Measurements from ENCODE around the gene UCK2. TPM values are rescaled to one million over a fixed set of nuclear protein-coding genes. Genes with fewer than 3 reads are reported as not detected.

The UCK2 gene
- total RNA-seq, 4 donors from 2014 or later: 20.9 to 30.4 (median 29.2) TPM

DNA sequence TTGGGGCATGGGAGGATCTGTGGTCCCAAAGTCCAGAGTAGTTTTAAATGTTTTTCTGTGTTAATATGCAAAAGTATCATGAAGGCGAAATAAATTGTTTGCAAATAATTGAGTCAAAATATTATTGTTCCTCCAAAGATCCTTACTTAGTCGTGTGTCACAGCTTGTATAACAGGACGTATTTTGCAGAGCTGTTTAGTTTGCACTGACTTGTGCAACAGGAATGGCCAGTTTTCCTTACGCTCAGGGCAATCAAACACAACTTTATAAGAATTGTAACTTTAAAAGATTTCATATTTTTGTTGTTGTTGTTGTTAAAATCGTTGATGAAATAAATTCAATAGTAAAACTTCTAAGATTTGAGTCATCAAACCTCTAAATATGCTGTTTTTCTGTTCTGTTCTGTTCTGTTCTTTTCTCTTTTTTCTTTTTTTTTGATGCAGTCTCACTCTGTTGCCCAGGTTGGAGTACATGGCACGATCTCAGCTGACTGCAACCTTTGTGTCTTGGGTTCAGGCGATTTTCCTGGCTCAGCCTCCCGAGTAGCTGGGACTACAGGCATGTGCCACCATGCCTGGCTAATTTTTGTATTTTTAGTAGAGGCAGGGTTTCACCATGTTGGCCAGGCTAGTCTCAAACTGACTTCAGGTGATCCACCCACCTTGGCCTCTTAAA is 60.6 kb downstream of the UCK2 start:
- Histone ChIP-seq H3K4me3 (no peak overlapping the region), H3K36me3 (peaks cover 0 to 20% of the 10 kb centered on the region in 2 donors), H3K9me3 (no peaks in the 10 kb centered on the region), H3K4me1 (peaks cover 0 to 10% (median 3%) of the 10 kb centered on the region in 3 donors), H3K27me3 (no peaks in the 10 kb centered on the region), H3K27ac (no peak overlapping the region)
- 96 to 98% methylated on average over 8 of the region's 8 CpGs for WGBS, 2 donors (ENCODE audit: low coverage in 1 of 2)
- ATAC-seq: no peak
- TF ChIP-seq, protein P1, sequence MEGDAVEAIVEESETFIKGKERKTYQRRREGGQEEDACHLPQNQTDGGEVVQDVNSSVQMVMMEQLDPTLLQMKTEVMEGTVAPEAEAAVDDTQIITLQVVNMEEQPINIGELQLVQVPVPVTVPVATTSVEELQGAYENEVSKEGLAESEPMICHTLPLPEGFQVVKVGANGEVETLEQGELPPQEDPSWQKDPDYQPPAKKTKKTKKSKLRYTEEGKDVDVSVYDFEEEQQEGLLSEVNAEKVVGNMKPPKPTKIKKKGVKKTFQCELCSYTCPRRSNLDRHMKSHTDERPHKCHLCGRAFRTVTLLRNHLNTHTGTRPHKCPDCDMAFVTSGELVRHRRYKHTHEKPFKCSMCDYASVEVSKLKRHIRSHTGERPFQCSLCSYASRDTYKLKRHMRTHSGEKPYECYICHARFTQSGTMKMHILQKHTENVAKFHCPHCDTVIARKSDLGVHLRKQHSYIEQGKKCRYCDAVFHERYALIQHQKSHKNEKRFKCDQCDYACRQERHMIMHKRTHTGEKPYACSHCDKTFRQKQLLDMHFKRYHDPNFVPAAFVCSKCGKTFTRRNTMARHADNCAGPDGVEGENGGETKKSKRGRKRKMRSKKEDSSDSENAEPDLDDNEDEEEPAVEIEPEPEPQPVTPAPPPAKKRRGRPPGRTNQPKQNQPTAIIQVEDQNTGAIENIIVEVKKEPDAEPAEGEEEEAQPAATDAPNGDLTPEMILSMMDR (IDR thresholded peaks at IDR 0.05): no peak
- TF ChIP-seq POLR2AphosphoS5 (IDR thresholded peaks at IDR 0.05) (no peak), EP300 (IDR thresholded peaks at IDR 0.05) (no peak), POLR2A (IDR thresholded peaks at IDR 0.05) (no peak)

DNA sequence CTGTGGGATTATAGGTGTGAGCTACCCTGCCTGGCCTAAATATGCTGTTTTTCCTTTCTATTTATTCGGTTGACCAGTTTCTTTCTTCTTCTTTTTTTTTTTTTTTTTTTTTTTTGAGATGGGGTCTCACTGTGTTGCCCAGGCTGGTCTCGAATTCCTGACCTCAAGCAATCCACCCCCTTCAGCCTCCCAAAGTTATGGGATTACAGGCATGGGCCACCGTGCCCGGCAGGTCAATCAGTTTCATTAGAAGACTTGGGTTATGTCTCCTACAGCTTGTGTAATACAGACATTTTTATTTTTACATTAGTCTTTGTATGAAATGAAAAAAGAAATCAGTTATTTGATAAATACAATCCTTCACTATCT is 61.1 kb downstream of the UCK2 start:
- ATAC-seq: no peak
- WGBS, 2 donors (ENCODE audit: low coverage in 1 of 2): 90 to 97% methylated on average over 2 to 4 of the region's 4 CpGs
- H3K9me3 ChIP-seq: no peaks in the 10 kb centered on the region

DNA sequence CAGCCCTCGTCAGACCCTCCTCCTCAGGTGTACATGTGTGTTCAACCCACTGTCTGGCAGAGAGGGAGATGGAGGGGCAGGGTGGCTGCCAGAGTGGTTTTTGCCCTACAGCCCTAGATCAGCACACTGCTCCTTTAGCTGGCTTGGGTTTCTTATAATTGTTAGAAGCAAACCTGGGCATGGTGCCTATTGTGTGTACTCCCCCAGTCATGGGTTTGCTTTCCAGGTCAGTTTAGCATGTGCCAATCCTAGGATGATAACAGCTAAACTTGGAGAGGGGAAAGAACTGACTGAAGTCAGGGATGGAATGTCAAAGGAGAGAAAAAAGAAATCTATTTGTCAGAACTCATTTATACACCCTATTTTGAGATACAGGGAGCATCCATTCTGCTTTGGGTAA is 63.3 kb downstream of the UCK2 start:
- Histone ChIP-seq H3K27me3 (no peaks in the 10 kb centered on the region), H3K9me3 (no peaks in the 10 kb centered on the region), H3K4me3 (no peak overlapping the region), H3K4me1 (no peaks in the 10 kb centered on the region), H3K36me3 (peaks cover 0 to 28% of the 10 kb centered on the region in 2 donors), H3K27ac (no peak overlapping the region)
- ATAC-seq: no peak
- TF ChIP-seq POLR2A (IDR thresholded peaks at IDR 0.05): no peak
- TF ChIP-seq, protein P1 (IDR thresholded peaks at IDR 0.05): no peak
- TF ChIP-seq POLR2AphosphoS5 (IDR thresholded peaks at IDR 0.05): no peak
- TF ChIP-seq EP300 (IDR thresholded peaks at IDR 0.05): no peak
- WGBS, 2 donors (ENCODE audit: low coverage in 1 of 2): 100% methylated on average over 1 of the region's 1 CpG; no CpG with 5 or more reads in 1 of the 2 donors

More for the DNA sequence above, 61.1 kb downstream of the UCK2 start:
- H3K36me3 ChIP-seq: peaks cover 0 to 22% of the 10 kb centered on the region in 2 donors
- no peaks in the 10 kb centered on the region for H3K27me3 ChIP-seq
- H3K4me1 ChIP-seq: peaks cover 0 to 10% (median 3%) of the 10 kb centered on the region in 3 donors
- H3K4me3 ChIP-seq: no peak overlapping the region
- TF ChIP-seq POLR2AphosphoS5 (IDR thresholded peaks at IDR 0.05) (no peak), EP300 (IDR thresholded peaks at IDR 0.05) (no peak), POLR2A (IDR thresholded peaks at IDR 0.05) (no peak)
- TF ChIP-seq, protein P1 (IDR thresholded peaks at IDR 0.05): no peak
- H3K27ac ChIP-seq: no peak overlapping the region

DNA sequence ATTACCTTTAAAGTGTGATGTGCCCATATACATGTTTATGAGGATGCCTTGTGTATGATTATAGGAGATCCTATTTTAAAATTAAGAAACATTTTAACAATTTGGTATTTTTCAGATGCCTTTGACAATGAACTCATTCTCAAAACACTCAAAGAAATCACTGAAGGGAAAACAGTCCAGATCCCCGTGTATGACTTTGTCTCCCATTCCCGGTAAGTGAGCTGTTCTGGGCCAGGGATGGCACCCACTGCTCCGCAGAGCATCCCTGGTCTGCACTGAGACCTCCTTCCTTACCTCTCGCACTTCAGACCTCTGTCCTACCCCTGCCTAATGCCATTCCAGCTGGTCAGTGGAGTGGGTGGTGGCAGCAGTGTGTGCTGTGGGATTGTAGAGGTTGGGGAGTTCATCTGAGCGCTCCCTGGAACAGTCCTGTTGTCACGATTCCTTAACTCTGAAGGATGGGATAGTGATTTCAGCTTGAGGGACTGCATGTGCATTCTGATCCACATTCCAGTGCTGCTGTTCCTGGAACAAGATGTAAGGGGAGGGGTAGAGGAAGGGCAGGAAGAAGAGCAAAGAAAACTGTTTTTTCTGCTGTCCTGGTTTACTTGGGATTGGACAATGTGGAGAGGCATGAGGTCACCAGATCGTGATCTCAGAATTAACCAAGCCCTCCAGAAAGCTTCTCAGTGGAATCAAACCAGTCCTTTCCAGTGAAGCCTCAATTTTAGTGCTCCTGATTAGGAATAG is 63.9 kb downstream of the UCK2 start:
- ATAC-seq: no peak
- Histone ChIP-seq H3K4me3 (no peak overlapping the region), H3K9me3 (no peaks in the 10 kb centered on the region), H3K27ac (no peak overlapping the region), H3K36me3 (peaks cover 0 to 34% of the 10 kb centered on the region in 2 donors), H3K27me3 (no peaks in the 10 kb centered on the region), H3K4me1 (no peaks in the 10 kb centered on the region)
- WGBS, 2 donors (ENCODE audit: low coverage in 1 of 2): 78 to 93% methylated on average over 5 of the region's 7 CpGs
- no peak for TF ChIP-seq EP300 (IDR thresholded peaks at IDR 0.05)
- TF ChIP-seq, protein P1 (IDR thresholded peaks at IDR 0.05): no peak
- no peak for TF ChIP-seq POLR2A (IDR thresholded peaks at IDR 0.05)
- TF ChIP-seq POLR2AphosphoS5 (IDR thresholded peaks at IDR 0.05): no peak
